Amygdala (tissue), 56 donors: ENCODE data around the gene SCUBE3.

Source experiments
- DNase-seq, 56 donors: peaks; one replicate each; lab custom pipeline; 2025; lab: John Stamatoyannopoulos, UW

Gene SCUBE3

GRCh38 chr6:35296931-35297600 lies 83.3 kb downstream of the SCUBE3 start:
- DNase-seq, result no peak

GRCh38 chr6:35297601-35298481 lies 84.1 kb downstream of the SCUBE3 start, which contains the start of gene DEF6:
TSS of gene DEF6 (plus strand) at chr6:35297818. CDS start at chr6:35297857, 39 bp downstream.
- peak in 17 of 56 donors; percentile 11 to 59 (median 25) for DNase-seq

GRCh38 chr6:35298625-35299140 lies 84.9 kb downstream of the SCUBE3 start:
- DNase-seq, result no peak

- DNase-seq, result peak in 4 of 56 donors; percentile 8 to 62 (median 22)
Measured at GRCh38 chr6:35299674-35300073, 85.9 kb downstream of the SCUBE3 start.

- DNase-seq, result peak in 2 of 56 donors; percentile 12 to 22
Measured at GRCh38 chr6:35300848-35301247, 87.1 kb downstream of the SCUBE3 start.
